PFSK-1 (cell line): ENCODE results near the gene APBB2.

ENCODE experiments used
- FOXP2 ChIP-seq: optimal IDR thresholded peaks from 2 replicates; pipeline ENCODE3; 2011; ENCODE audit warnings: borderline replicate concordance, control low read depth, inconsistent platforms; ENCODE audit not compliant: insufficient read depth; ENCODE audit errors: extremely low read length, extremely low read depth
- POLR2AphosphoS5 ChIP-seq: IDR thresholded peaks from 2 replicates; pipeline ENCODE4 v1.6.1; 2012; ENCODE audit warnings: low read depth, mild to moderate bottlenecking, control low read depth, low read length, moderate library complexity
- SIN3A ChIP-seq: IDR thresholded peaks from 2 replicates; pipeline ENCODE4 v1.6.1; 2012; ENCODE audit warnings: mild to moderate bottlenecking, low read length, moderate library complexity, borderline replicate concordance; ENCODE audit not compliant: insufficient read depth
- TAF1 ChIP-seq: IDR thresholded peaks from 2 replicates; pipeline ENCODE4 v1.6.1; 2012; ENCODE audit warnings: low read length, control low read depth, borderline replicate concordance; ENCODE audit not compliant: insufficient read depth
- TF ChIP-seq, protein P1 (sequence below), 2 experiments: IDR thresholded peaks; 2 replicates each; pipeline versions ENCODE4 v1.6.1 to v1.8.0; 2011 to 2012; ENCODE audit warnings: low read depth in 2 of 2, low read length in 2 of 2, control low read depth in 1 of 2, inconsistent platforms in 1 of 2, mild to moderate bottlenecking in 1 of 2, moderate library complexity in 1 of 2; ENCODE audit not compliant: insufficient read depth in 1 of 2

Gene APBB2

GRCh38 chr4:41074215-41074614, 140.1 kb downstream of the APBB2 start:
- TF ChIP-seq TAF1 (no peak), POLR2AphosphoS5 (no peak), SIN3A (no peak), FOXP2 (no peak)
- TF ChIP-seq, protein P1, sequence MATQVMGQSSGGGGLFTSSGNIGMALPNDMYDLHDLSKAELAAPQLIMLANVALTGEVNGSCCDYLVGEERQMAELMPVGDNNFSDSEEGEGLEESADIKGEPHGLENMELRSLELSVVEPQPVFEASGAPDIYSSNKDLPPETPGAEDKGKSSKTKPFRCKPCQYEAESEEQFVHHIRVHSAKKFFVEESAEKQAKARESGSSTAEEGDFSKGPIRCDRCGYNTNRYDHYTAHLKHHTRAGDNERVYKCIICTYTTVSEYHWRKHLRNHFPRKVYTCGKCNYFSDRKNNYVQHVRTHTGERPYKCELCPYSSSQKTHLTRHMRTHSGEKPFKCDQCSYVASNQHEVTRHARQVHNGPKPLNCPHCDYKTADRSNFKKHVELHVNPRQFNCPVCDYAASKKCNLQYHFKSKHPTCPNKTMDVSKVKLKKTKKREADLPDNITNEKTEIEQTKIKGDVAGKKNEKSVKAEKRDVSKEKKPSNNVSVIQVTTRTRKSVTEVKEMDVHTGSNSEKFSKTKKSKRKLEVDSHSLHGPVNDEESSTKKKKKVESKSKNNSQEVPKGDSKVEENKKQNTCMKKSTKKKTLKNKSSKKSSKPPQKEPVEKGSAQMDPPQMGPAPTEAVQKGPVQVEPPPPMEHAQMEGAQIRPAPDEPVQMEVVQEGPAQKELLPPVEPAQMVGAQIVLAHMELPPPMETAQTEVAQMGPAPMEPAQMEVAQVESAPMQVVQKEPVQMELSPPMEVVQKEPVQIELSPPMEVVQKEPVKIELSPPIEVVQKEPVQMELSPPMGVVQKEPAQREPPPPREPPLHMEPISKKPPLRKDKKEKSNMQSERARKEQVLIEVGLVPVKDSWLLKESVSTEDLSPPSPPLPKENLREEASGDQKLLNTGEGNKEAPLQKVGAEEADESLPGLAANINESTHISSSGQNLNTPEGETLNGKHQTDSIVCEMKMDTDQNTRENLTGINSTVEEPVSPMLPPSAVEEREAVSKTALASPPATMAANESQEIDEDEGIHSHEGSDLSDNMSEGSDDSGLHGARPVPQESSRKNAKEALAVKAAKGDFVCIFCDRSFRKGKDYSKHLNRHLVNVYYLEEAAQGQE (IDR thresholded peaks at IDR 0.05; ENCODE audit: insufficient read depth in 1 of 2, low read depth in 2 of 2, low read length in 2 of 2) = no peak

DNA sequence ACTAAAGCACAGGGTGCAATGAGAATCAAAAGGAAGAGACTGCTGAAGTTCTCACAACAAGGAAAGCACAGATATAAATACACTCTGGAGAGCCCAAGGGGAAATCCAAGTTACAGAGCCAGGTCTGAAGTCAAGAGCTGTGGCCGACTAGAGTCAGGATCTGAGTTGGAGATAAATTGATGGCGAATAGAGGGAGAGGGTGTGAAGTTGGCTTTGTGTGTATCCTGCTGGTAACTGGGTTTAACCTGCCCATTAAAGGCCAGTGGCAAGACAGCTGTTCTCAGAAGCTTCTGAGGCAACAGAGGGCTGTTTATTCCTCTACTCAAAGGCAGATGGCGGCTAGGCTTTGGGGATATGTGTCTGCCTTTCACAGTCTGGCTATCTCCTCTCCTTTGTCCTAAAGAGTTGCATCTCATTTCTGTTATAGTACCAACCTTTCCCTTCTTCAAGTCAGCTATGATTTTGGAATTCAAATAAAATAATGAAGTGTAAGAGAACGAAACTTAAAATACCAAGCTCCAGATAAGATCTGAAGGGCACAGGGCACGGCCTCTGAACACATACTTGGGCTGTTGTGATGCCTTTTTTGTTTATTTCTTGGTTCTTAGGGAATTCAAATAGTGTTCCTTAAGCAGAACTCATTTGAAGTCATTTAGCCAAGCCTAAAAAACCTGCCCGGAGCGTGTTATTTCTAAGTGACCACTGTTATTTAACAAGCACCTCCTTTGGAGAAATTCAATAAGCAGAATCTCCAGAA, 142.1 kb downstream of the APBB2 start:
- TF ChIP-seq FOXP2 (no peak), POLR2AphosphoS5 (no peak), TAF1 (no peak), SIN3A (no peak)
- TF ChIP-seq, protein P1 (IDR thresholded peaks at IDR 0.05; ENCODE audit: insufficient read depth in 1 of 2, low read depth in 2 of 2, low read length in 2 of 2) = no peak

DNA sequence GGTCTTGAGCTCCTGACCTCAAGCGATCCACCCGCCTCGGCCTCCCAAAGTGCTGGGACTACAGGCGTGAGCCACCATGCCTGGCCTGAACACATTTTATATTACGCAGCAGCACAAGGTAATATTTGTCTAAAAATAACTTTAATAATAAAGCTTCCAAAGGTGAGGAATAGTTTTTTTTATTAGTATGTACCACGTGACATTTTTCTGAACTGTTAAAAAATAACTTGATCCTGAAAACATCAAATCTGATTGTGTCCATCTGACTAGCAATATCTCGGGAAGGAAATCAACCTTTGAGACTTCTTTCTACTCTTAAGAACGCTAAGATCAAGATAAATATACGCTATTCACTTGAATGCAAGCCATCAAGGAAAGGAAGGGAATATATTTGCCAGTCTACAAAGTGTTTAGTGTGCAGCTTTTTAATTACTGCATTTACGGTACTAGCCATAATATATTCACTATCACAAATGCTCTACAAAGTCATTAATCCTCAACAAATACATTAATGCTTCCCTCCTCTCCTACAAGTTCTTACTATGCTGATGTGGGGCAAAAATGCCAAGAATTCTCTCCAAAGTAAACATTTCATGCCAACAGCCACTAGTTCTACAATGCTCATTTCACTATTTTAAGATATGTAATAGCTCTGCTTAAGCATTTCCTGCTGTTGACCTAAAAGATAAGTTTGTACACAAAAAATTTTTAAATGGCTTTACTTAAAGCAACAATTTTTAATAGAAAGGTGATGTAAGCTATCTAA, 143.6 kb downstream of the APBB2 start:
- no peak for TF ChIP-seq POLR2AphosphoS5
- TF ChIP-seq, protein P1 (IDR thresholded peaks at IDR 0.05; ENCODE audit: insufficient read depth in 1 of 2, low read depth in 2 of 2, low read length in 2 of 2) = no peak
- no peak for TF ChIP-seq FOXP2
- TF ChIP-seq SIN3A = no peak
- TF ChIP-seq TAF1 = no peak

DNA sequence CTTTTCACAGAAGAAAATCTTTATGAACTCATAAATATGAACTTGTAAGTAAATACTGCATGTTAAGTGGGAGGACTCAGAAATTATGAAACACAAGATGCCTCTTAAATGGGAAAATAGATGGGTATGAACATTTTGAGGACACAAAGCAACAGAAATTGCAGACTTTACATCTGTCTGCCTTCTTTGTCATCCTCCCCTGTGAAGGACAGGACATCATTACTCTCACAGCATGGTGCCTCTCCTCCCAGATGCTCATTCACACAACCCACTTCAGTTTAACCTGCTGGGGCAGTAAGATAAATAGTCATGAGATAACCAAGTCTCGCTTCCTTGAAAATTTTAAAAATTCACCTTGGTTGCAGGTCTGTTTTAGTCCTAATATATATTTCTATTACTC, 144.5 kb downstream of the APBB2 start:
- TF ChIP-seq POLR2AphosphoS5 (no peak), FOXP2 (no peak), SIN3A (no peak), TAF1 (no peak)
- TF ChIP-seq, protein P1 (IDR thresholded peaks at IDR 0.05; ENCODE audit: insufficient read depth in 1 of 2, low read depth in 2 of 2, low read length in 2 of 2) = no peak
